GM10248 (cell line): Measurements from ENCODE around the gene CDK8.
"Not testable (repeated sequence)": the region's sequence is repeated elsewhere in the genome, so short reads cannot be mapped to it uniquely, and the experiment has no call there.

Experiments used
- CTCF ChIA-PET: fragments of 300-600 bp; sonication (Branson Sonifier 250); formaldehyde crosslinking; extraction: SDS; loops from one replicate; lab custom pipeline; 2021; ENCODE audit warnings: antibody characterized with exemption; lab: Yijun Ruan, JAX
- POLR2A ChIA-PET: fragments of 350-650 bp; sonication (Branson Sonifier 250); formaldehyde crosslinking; extraction: SDS; loops from one replicate; lab custom pipeline; 2020; ENCODE audit warnings: antibody characterized with exemption; lab: Yijun Ruan, JAX
- DNase-seq: peaks from one replicate; pipeline ENCODE4 v3.0.0; 2012; ENCODE audit errors: extremely low spot score
- TF ChIP-seq, protein P1 (sequence below): IDR thresholded peaks from 2 replicates; pipeline ENCODE4 v1.5.1; 2012; ENCODE audit warnings: mild to moderate bottlenecking, low read depth; ENCODE audit errors: extremely low read depth, missing control alignments, control extremely low read depth

Gene CDK8

DNA sequence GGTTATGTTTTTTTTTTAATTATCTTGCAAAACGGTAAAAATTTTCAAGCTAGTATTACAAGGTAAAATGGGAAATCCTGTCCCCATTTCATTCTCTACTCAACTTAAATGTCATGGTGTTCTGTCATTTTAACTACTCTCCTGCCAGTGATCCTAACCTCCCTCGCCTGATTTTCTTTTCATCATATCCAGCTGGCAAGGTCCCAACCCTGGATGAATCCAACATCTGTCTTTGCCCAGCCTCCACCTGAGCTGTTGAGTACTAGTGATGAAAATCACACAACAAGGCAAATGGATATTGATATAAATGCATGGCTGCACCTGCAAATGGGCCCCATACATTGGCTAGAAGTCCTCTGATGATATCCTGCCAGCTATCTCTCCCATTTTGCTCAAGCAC lies 6.9 kb upstream of the CDK8 start:
- CTCF ChIA-PET: interaction anchor here (0.9 to 1.2 kb wide), 2 partner anchors 14 to 19 kb away, joined by 3 read pairs; no protein-coding TSS in a partner anchor
- TF ChIP-seq, protein P1, sequence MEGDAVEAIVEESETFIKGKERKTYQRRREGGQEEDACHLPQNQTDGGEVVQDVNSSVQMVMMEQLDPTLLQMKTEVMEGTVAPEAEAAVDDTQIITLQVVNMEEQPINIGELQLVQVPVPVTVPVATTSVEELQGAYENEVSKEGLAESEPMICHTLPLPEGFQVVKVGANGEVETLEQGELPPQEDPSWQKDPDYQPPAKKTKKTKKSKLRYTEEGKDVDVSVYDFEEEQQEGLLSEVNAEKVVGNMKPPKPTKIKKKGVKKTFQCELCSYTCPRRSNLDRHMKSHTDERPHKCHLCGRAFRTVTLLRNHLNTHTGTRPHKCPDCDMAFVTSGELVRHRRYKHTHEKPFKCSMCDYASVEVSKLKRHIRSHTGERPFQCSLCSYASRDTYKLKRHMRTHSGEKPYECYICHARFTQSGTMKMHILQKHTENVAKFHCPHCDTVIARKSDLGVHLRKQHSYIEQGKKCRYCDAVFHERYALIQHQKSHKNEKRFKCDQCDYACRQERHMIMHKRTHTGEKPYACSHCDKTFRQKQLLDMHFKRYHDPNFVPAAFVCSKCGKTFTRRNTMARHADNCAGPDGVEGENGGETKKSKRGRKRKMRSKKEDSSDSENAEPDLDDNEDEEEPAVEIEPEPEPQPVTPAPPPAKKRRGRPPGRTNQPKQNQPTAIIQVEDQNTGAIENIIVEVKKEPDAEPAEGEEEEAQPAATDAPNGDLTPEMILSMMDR: no peak
- DNase-seq: no peak
- POLR2A ChIA-PET: no interaction called here

DNA sequence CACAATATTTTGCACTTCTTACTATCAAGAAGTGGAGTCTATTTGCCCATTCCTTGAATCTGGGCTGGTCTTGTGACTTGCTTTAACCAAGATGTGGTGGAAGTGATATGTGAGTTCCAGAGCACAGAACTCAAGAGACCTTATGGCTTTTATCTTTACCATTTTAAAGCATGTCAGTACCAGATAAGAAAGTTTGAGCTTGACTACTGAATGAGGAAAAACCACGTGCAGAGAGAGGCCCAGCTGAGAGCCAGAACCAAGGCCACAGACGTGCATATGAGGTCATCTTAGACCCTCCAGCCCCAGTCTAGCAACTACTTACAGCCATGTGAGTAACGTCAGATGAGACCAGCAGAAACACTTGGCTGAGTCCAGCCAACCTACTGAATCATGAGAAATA lies 6.3 kb upstream of the CDK8 start:
- ChIA-PET CTCF (no interaction called here), POLR2A (no interaction called here)
- no peak for DNase-seq
- TF ChIP-seq, protein P1: no peak

DNA sequence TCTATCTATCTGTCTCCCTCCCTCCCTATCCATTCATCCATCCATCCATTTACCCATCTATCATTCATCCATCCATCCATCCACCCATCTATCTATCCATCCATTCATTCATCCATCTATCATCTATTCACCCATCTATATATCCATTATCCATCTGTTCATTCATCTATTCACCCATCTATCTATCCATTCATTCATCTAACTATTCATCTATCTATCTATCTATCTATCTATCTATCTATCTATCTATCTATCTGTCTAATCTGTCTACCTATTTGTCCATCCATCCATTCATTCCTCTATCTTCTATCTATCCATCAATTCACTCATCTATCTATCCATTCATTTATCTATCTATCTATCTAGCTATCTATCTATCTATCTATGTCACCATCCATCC lies 4.4 kb upstream of the CDK8 start:
- CTCF ChIA-PET: no interaction called here
- no peak for DNase-seq
- TF ChIP-seq, protein P1: no peak
- POLR2A ChIA-PET: no interaction called here

DNA sequence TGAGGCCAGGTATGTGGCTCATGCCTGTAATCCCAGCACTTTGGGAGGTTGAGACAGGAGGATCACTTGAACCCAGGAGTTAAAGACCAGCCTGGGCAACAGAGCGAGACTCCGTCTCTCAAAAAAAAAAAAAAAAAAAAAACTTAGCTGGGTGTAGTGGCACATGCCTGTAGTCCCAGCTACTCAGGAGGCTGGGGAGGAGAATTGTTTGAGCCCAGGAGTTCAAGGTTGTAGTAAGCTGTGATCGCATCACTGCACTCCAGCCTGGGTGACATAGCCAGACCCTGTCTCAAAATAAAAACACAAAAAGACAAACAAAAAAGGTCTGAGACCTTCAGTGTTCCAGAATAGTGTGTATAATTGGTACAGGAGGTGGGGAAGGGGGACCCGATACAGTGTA lies 1.9 kb upstream of the CDK8 start:
- DNase-seq, POLR2A ChIA-PET: not testable (repeated sequence)
- CTCF ChIA-PET: interaction anchor here (0.7 to 1.7 kb wide), 2 partner anchors 14 to 66 kb away, joined by 4 to 5 read pairs; no protein-coding TSS in a partner anchor

DNA sequence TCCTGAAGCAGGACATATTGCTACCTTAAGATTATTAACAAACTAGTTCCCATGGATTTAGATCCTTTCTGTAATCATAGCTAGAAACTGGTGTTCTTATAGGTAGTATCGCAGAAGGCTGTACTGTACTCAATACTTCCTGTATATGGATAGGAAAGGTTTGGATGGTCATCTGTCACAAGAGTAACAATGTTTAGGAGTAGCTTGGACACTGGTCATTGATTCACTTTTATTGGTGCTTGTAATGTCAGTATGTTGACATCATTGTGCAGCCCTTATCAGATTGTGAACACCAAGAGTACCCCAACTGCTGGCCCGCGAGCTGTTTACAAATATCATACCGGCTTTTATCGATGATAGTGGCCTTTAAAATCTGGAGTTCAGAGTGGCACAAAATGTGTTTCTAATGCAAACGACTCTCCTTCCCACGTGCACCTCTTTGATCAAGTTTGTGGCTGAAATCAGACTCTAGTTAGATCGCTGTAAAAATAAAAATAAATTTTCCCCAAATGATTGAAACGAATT lies 605 bp upstream of the CDK8 start:
- ChIA-PET CTCF (interaction anchor here (0.9 to 1.1 kb wide), 3 partner anchors 14 to 68 kb away, joined by 3 to 6 read pairs (median 4); partner anchors contain the start of gene RNF6), POLR2A (interaction anchor here (0.5 kb wide), 1 partner anchor 31 kb away, joined by 4 read pairs; the partner anchor contains the start of gene RNF6)
- no peak for DNase-seq
- TF ChIP-seq, protein P1: no peak

DNA sequence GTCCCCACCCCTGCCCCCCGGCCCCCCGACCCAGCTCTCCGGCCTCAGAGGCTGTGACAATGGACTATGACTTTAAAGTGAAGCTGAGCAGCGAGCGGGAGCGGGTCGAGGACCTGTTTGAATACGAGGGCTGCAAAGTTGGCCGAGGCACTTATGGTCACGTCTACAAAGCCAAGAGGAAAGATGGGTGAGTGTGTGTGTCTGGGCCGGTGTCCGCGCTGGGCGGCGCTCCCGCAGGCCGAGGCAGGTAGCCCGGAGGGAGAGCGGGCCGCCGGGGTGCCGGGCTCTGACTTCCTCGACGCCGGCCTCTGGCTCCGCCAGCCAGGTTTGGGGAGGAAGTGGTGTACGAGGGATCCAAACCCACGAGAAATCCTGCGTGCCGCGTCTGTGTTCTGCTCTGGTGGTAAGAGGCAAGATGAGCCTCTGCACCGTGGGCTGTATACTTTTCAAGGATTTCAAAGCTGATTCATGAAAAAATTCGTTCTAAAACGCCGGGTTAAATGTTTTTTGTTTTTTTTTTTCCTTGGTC lies 718 bp downstream of the CDK8 start:
- ChIA-PET CTCF (interaction anchor here (1.3 to 2.0 kb wide), 4 partner anchors 9 to 243 kb away, joined by 3 to 5 read pairs (median 5); no protein-coding TSS in a partner anchor), POLR2A (interaction anchor here (0.6 kb wide), 1 partner anchor 156 kb away, joined by 3 read pairs; no protein-coding TSS in a partner anchor)
- TF ChIP-seq, protein P1: peak; percentile 18
- peak; percentile 51 for DNase-seq

DNA sequence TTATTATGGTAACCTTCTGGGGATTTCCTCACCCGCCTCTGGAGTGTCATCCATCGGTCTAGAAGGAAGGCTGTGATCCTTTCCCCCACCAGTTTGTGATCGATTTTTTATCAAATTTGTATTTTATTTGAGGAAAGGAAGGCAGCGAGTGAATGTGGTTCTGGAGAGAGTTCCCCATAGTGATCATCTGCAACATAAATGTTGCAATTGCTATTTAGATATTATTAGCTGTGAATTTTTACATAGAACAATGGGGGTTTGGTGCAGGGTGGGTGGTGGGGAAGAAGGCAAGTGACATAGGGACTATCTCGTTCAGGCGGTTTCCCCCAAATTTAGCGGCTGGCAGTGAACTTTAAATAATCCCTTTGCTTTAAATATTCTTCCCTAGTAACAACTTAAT lies 1.2 kb downstream of the CDK8 start:
- DNase-seq: no peak
- TF ChIP-seq, protein P1: no peak
- ChIA-PET CTCF (interaction anchor here (1.0 to 2.0 kb wide), 8 partner anchors 9 to 242 kb away, joined by 3 to 6 read pairs (median 5); no protein-coding TSS in a partner anchor), POLR2A (no interaction called here)
